ENCODE data around the gene FTSJ1.
A peak's percentile ranks its signal among the peaks of the same experiment; 100 is the strongest.

DNA sequence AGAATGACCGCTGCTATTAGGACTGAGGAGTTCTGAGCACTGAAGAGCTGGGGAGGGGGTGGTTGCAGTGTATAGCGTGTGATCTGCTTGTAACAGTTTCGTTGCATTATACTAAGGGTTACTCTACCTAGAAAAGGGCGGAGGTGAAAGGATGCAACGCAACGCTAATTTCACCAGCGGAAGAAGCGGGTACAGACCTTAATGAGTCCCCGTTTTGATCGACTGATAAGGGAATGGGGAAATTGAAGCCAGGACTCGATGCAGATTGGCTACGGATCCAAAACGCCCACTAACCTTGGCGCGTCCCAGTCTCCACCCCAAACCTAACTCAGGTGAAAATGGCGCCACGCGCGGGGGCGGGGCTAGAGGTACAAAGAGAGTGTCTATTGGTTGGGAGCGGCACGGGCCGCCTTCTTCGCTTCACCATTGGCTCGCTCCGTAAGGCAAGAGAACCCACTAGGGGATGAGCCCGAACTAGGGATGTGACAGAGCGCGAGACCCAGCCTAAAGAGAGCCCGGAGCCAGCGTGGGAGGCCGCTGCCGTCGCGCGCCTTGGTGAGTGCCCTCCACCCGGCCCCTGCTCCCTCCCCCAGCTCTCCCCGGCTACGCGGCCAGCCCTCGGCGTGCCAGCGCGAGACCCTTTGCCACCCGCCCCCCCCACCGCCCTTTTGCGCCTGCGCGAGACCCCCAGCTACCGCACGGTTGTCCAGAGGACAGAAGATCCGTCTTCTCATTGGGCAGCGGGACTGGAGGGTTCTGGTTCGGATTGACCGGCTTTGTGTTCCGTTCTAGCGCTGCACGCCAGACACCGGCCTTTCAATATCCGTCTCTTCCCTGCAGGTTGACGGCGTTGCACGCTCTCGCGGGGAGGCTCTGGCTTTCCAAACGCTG, 45.6 kb downstream of the FTSJ1 start, which contains the start of gene EBP:
- TF ChIP-seq POLR2A (IDR thresholded peaks at IDR 0.05; ENCODE audit: low read depth, low read length): peak; percentile 58
- peak; percentile 68; the same call in 1 of the 2 replicates for TF ChIP-seq POLR2AphosphoS5 (IDR thresholded peaks at IDR 0.05; ENCODE audit: low read depth, low read length)
- TF ChIP-seq SPI1 (IDR thresholded peaks at IDR 0.05; ENCODE audit: low read depth, low read length): no peak
- no peak for TF ChIP-seq PAX5 (IDR thresholded peaks at IDR 0.05; ENCODE audit: insufficient read depth, low read length, severe bottlenecking)

Measured in GM12891 (cell line).